H1 (cell line): ENCODE results near the gene SGMS1. TPM values are rescaled to one million over a fixed set of nuclear protein-coding genes. Genes with fewer than 3 reads are reported as not detected.

Source experiments
- CTCF ChIA-PET: fragments of 300-600 bp; sonication (Branson Sonifier 250); formaldehyde crosslinking; loops from one replicate; lab custom pipeline; 2021; ENCODE audit not compliant: partially characterized antibody; lab: Charles Lee
- POLR2A ChIA-PET: fragments of 300-600 bp; sonication (Branson Sonifier 250); formaldehyde crosslinking; loops from one replicate; lab custom pipeline; 2021; ENCODE audit warnings: inconsistent platforms; ENCODE audit not compliant: partially characterized antibody; lab: Charles Lee
- DNase-seq, 2 experiments: peaks; one replicate each; pipeline versions ENCODE4 v3.0.0 to v3.0.0-alpha.2; 2010 to 2022; ENCODE audit warnings: low spot score in 2 of 2, low read depth in 1 of 2, mixed read lengths in 1 of 2
- FAIRE-seq: peaks from 2 replicates; lab custom pipeline; 2011; peaks lifted over from hg19 to GRCh38; lab: Jason Lieb, UNC
- H2AFZ ChIP-seq: 2 replicates; pipeline ENCODE4 v1.8.1; 2012; ENCODE audit warnings: low read length, inconsistent platforms
- H2AK5ac ChIP-seq: 2 replicates; pipeline ENCODE4 v1.6.1; 2013; ENCODE audit warnings: low read depth, low read length
- H2BK120ac ChIP-seq: replicated peaks from 2 replicates; pipeline ENCODE3; 2013; ENCODE audit warnings: low read depth, low read length, inconsistent platforms
- H2BK12ac ChIP-seq: 2 replicates; pipeline ENCODE4 v1.6.1; 2013; ENCODE audit warnings: low read depth, low read length
- H2BK15ac ChIP-seq: 2 replicates; pipeline ENCODE4 v1.6.1; 2013; ENCODE audit warnings: low read length
- H2BK20ac ChIP-seq: 2 replicates; pipeline ENCODE4 v1.6.1; 2013; ENCODE audit warnings: low read length
- H2BK5ac ChIP-seq: 2 replicates; pipeline ENCODE4 v1.6.1; 2013; ENCODE audit warnings: low read depth, low read length
- H3K14ac ChIP-seq: 2 replicates; pipeline ENCODE4 v1.6.1; 2013; ENCODE audit warnings: inconsistent platforms; ENCODE audit not compliant: insufficient read length
- H3K18ac ChIP-seq: 2 replicates; pipeline ENCODE4 v1.6.1; 2013; ENCODE audit warnings: low read length; ENCODE audit errors: extremely low read depth
- H3K23ac ChIP-seq: 2 replicates; pipeline ENCODE4 v1.6.1; 2013; ENCODE audit warnings: inconsistent platforms; ENCODE audit not compliant: insufficient read length
- H3K23me2 ChIP-seq: 2 replicates; pipeline ENCODE4 v1.6.1; 2013; ENCODE audit warnings: low read depth, low read length
- H3K27ac ChIP-seq: 2 replicates; pipeline ENCODE4 v1.6.1; 2011; ENCODE audit warnings: low read depth, low read length, inconsistent platforms
- H3K27me3 ChIP-seq, 4 experiments: replicated peaks in 1 of 4; 1 replicate in 1 of 4; 2 replicates in 3 of 4; pipeline versions ENCODE4 v1.6.1 to v1.8.1; 2011 to 2013; ENCODE audit warnings: low read length in 3 of 4, mild to moderate bottlenecking in 3 of 4, inconsistent platforms in 2 of 4, mixed read lengths in 2 of 4, moderate library complexity in 1 of 4; ENCODE audit not compliant: control insufficient read depth in 3 of 4, insufficient read depth in 3 of 4; ENCODE audit errors: extremely low read depth in 1 of 4
- H3K36me3 ChIP-seq, 4 experiments: 2 replicates each; pipeline versions ENCODE4 v1.6.1 to v1.8.1; 2011 to 2013; ENCODE audit warnings: mild to moderate bottlenecking in 4 of 4, low read length in 3 of 4, moderate library complexity in 2 of 4, control low read depth in 1 of 4, inconsistent platforms in 1 of 4; ENCODE audit not compliant: insufficient read depth in 4 of 4, control insufficient read depth in 2 of 4
- H3K4ac ChIP-seq: replicated peaks from 2 replicates; pipeline ENCODE3; 2013; ENCODE audit warnings: low read length, low read depth, mixed read lengths, inconsistent platforms; ENCODE audit not compliant: insufficient read length
- H3K4me1 ChIP-seq, 4 experiments: replicated peaks in 1 of 4; 1 replicate in 1 of 4; 2 replicates in 3 of 4; pipeline versions ENCODE4 v1.6.1 to v1.8.1; 2011 to 2013; ENCODE audit warnings: low read length in 3 of 4, inconsistent platforms in 2 of 4, mixed read lengths in 1 of 4; ENCODE audit not compliant: insufficient read depth in 4 of 4, control insufficient read depth in 3 of 4
- H3K4me2 ChIP-seq, 2 experiments: 2 replicates each; pipeline versions ENCODE4 v1.6.1 to v1.8.1; 2011 to 2013; ENCODE audit warnings: low read depth in 2 of 2, low read length in 2 of 2, control low read depth in 1 of 2, inconsistent platforms in 1 of 2, mild to moderate bottlenecking in 1 of 2; ENCODE audit not compliant: insufficient read depth in 1 of 2
- H3K4me3 ChIP-seq, 4 experiments: fragments of 200-600, 300-600 bp in 1 of 4; sonication (generic), shearing (Covaris generic), sonication (Bioruptor Twin) in 1 of 4; 2 replicates each; pipeline versions ENCODE4 v1.5.1 to v1.8.1; 2011 to 2016; ENCODE audit warnings: low read length in 4 of 4, low read depth in 3 of 4, control low read depth in 2 of 4, inconsistent platforms in 2 of 4, mild to moderate bottlenecking in 2 of 4, mixed read lengths in 1 of 4, moderate library complexity in 1 of 4; ENCODE audit not compliant: insufficient read depth in 2 of 4; ENCODE audit errors: extremely low read depth in 1 of 4
- H3K56ac ChIP-seq: replicated peaks from 2 replicates; pipeline ENCODE3; 2013; ENCODE audit warnings: low read depth, mild to moderate bottlenecking, mixed read lengths, low read length, inconsistent platforms; ENCODE audit not compliant: insufficient read length
- H3K79me1 ChIP-seq: 2 replicates; pipeline ENCODE4 v1.6.1; 2013; ENCODE audit warnings: low read depth, low read length, control low read depth
- H3K79me2 ChIP-seq, 2 experiments: 2 replicates each; pipeline versions ENCODE4 v1.6.1 to v1.8.1; 2012 to 2013; ENCODE audit warnings: low read length in 2 of 2, mild to moderate bottlenecking in 2 of 2, inconsistent platforms in 1 of 2; ENCODE audit not compliant: insufficient read depth in 2 of 2, control insufficient read depth in 1 of 2
- H3K9ac ChIP-seq, 4 experiments: replicated peaks in 1 of 4; 1 replicate in 1 of 4; 2 replicates in 3 of 4; pipeline versions ENCODE4 v1.6.1 to v1.8.1; 2011 to 2013; ENCODE audit warnings: low read depth in 3 of 4, low read length in 3 of 4, control low read depth in 2 of 4, mild to moderate bottlenecking in 2 of 4, moderate library complexity in 2 of 4, inconsistent platforms in 1 of 4; ENCODE audit errors: extremely low read depth in 1 of 4
- H3K9me3 ChIP-seq, 2 experiments: 2 replicates each; pipeline versions ENCODE4 v1.6.1 to v1.8.1; 2012 to 2013; ENCODE audit warnings: mild to moderate bottlenecking in 2 of 2, moderate library complexity in 2 of 2, control low read depth in 1 of 2, inconsistent platforms in 1 of 2, low read depth in 1 of 2, low read length in 1 of 2, mixed read lengths in 1 of 2; ENCODE audit not compliant: insufficient read depth in 2 of 2
- H4K20me1 ChIP-seq, 2 experiments: replicated peaks in 1 of 2; 2 replicates each; pipeline versions ENCODE3 to v1.8.1; 2011 to 2013; ENCODE audit warnings: inconsistent platforms in 2 of 2, low read length in 2 of 2, mild to moderate bottlenecking in 1 of 2; ENCODE audit not compliant: insufficient read depth in 2 of 2, control insufficient read depth in 1 of 2
- H4K5ac ChIP-seq: 2 replicates; pipeline ENCODE4 v1.6.1; 2013; ENCODE audit warnings: low read length, low read depth, mixed read lengths, inconsistent platforms; ENCODE audit not compliant: insufficient read length
- H4K8ac ChIP-seq: 2 replicates; pipeline ENCODE4 v1.8.0; 2013; ENCODE audit warnings: mild to moderate bottlenecking, moderate library complexity, low read length, inconsistent platforms; ENCODE audit not compliant: insufficient read depth; ENCODE audit errors: extremely low read depth
- H4K91ac ChIP-seq: replicated peaks from 2 replicates; pipeline ENCODE3; 2013; ENCODE audit warnings: low read length, mixed read lengths, inconsistent platforms; ENCODE audit not compliant: insufficient read length
- CBX8 ChIP-seq: fragments of 300-800, 300-1000 bp; sonication (generic); IDR thresholded peaks from 2 replicates; pipeline ENCODE4 v1.7.1; 2016; ENCODE audit warnings: low read depth, low read length, borderline replicate concordance
- GABPA ChIP-seq: IDR thresholded peaks from 2 replicates; pipeline ENCODE4 v1.6.1; 2011; ENCODE audit warnings: mild to moderate bottlenecking, low read length, moderate library complexity, borderline replicate concordance; ENCODE audit not compliant: insufficient read depth
- HDAC2 ChIP-seq, 2 experiments: fragments of 300-600 bp in 1 of 2; sonication (generic) in 1 of 2; IDR thresholded peaks; 2 replicates each; pipeline ENCODE4 v1.6.1; 2011 to 2012; ENCODE audit warnings: low read depth in 2 of 2, low read length in 2 of 2, mild to moderate bottlenecking in 2 of 2, moderate library complexity in 2 of 2, borderline replicate concordance in 1 of 2, inconsistent platforms in 1 of 2
- JUN ChIP-seq: IDR thresholded peaks from 2 replicates; pipeline ENCODE4 v1.6.1; 2011; ENCODE audit warnings: low read depth, mild to moderate bottlenecking, improper control_type of control experiment, low read length
- JUND ChIP-seq: IDR thresholded peaks from 2 replicates; pipeline ENCODE4 v1.6.1; 2011; ENCODE audit warnings: mild to moderate bottlenecking, improper control_type of control experiment, low read length
- POU5F1 ChIP-seq: IDR thresholded peaks from 2 replicates; pipeline ENCODE4 v1.6.1; 2011; ENCODE audit warnings: low read depth, mild to moderate bottlenecking, low read length, moderate library complexity
- RFX5 ChIP-seq: IDR thresholded peaks from 2 replicates; pipeline ENCODE4 v1.6.1; 2011; ENCODE audit warnings: low read depth, low read length, improper control_type of control experiment, borderline replicate concordance
- WGBS, 2 experiments: shearing (Covaris generic) in 1 of 2; methylation state at CpG; one replicate each; pipeline versions ENCODE4 v1.1.6 to v1.1.7; 2013 to 2015; ENCODE audit warnings: low lambda C conversion rate in 2 of 2, mixed read lengths in 2 of 2, inconsistent platforms in 1 of 2, low coverage in 1 of 2, missing lambda C conversion rate in 1 of 2; ENCODE audit not compliant: insufficient replicate concordance in 2 of 2, insufficient coverage in 1 of 2, insufficient read length in 1 of 2; ENCODE audit errors: extremely low coverage in 1 of 2, missing lambda C conversion rate in 1 of 2; 5-methylcytosine and 5-hydroxymethylcytosine counted together
- polyA plus RNA-seq, 7 experiments: library from polyadenylated mRNA; depleted of rRNA in 3 of 7; stranded (reverse) in 5 of 7; unstranded in 2 of 7; fragments of >200 nt in 5 of 7; fragments of 200-250 nt in 2 of 7; gene quantifications; 1 replicate in 5 of 7; 2 replicates in 1 of 7; 4 replicates in 1 of 7; pipeline versions ENCODE4 v1.2.1 to v1.2.3, GENCODE V29; 2011 to 2013; ENCODE audit warnings: missing spikeins in 2 of 7, mixed read lengths in 2 of 7
- total RNA-seq: library from RNA; stranded (reverse); fragmentation: NEBNext Ultra II Directional; extraction: Animal tissue kit (Norgen Biotek cat#: 25700); gene quantifications from 2 replicates; pipeline ENCODE4 v1.2.1, GENCODE V29; 2021
- TF ChIP-seq, protein P1 (sequence below): IDR thresholded peaks from 2 replicates; pipeline ENCODE4 v1.6.1; 2012; ENCODE audit warnings: inconsistent platforms

The SGMS1 gene
- total and polyA plus RNA-seq, 2 of the 8 experiments (the other 6 are each of a cell fraction or from before 2014, with no cell fraction given) = 6.0 to 15.6 TPM

DNA sequence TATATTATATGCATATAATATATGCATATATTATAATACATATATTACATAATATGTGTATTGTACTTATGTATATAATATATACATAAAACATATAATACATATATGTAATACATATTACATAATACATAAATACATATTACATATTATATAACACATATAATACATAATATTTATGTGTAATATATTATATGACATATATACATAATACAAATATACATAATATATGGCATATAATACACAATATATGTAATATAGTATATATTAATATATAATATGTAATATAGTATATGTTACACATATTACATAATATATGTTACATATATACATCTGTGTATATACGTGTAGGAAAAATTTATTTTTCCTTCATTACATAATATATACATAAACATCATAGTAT is 63.4 kb downstream of the SGMS1 start:
- no peaks in the 10 kb centered on the region for H3K9me3 ChIP-seq
- H3K27ac ChIP-seq = no peak overlapping the region
- no peak overlapping the region for H3K9ac ChIP-seq
- H3K4me3 ChIP-seq = no peak overlapping the region
- DNase-seq (no peak), FAIRE-seq (no peak)
- ChIA-PET CTCF (no interaction called here), POLR2A (interaction anchor here (1.6 kb wide), 1 partner anchor 61 kb away, joined by 5 read pairs; no protein-coding TSS in a partner anchor)
- H4K91ac ChIP-seq = no peak overlapping the region
- TF ChIP-seq RFX5 = no peak
- no peak for TF ChIP-seq HDAC2 (IDR thresholded peaks at IDR 0.05; ENCODE audit: borderline replicate concordance in 1 of 2, low read depth in 2 of 2, low read length in 2 of 2)
- no peak for TF ChIP-seq JUND
- no peak for TF ChIP-seq JUN
- no peak for TF ChIP-seq GABPA
- TF ChIP-seq, protein P1, sequence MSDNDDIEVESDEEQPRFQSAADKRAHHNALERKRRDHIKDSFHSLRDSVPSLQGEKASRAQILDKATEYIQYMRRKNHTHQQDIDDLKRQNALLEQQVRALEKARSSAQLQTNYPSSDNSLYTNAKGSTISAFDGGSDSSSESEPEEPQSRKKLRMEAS = no peak
- no peak for TF ChIP-seq POU5F1
- no peak for TF ChIP-seq CBX8
- H4K20me1 ChIP-seq = no peaks in the 10 kb centered on the region
- H2AK5ac ChIP-seq = no peak overlapping the region
- H2BK15ac ChIP-seq = no peak overlapping the region
- no peaks in the 10 kb centered on the region for H3K23me2 ChIP-seq
- H3K4me1 ChIP-seq = peaks cover 0 to 6% (median 2%) of the 10 kb centered on the region in 4 experiments; a peak in 5 of 7 replicates
- no peaks in the 10 kb centered on the region for H3K27me3 ChIP-seq
- no peak overlapping the region for H4K5ac ChIP-seq
- no peak overlapping the region for H2BK12ac ChIP-seq
- no peaks in the 10 kb centered on the region for H3K36me3 ChIP-seq
- peaks cover 2% of the 10 kb centered on the region; the same call in 1 of the 2 replicates for H3K79me1 ChIP-seq
- H2BK120ac ChIP-seq = no peak overlapping the region
- no peak overlapping the region for H2BK20ac ChIP-seq
- H2BK5ac ChIP-seq = no peak overlapping the region
- no peak overlapping the region for H3K4me2 ChIP-seq
- WGBS, 2 experiments = 87% methylated on average over 1 of the region's 1 CpG; no CpG with 5 or more reads in 1 of the 2 experiments
- no peak overlapping the region for H3K18ac ChIP-seq
- peaks cover 0 to 32% of the 10 kb centered on the region in 2 experiments; a peak in 2 of 4 replicates for H3K79me2 ChIP-seq
- no peak overlapping the region for H3K23ac ChIP-seq
- no peak overlapping the region for H3K56ac ChIP-seq
- no peak overlapping the region for H3K14ac ChIP-seq
- H4K8ac ChIP-seq = no peak overlapping the region
- no peak overlapping the region for H2AFZ ChIP-seq
- H3K4ac ChIP-seq = no peak overlapping the region
